Measurements from ENCODE around the gene OMP.

OMP gene

DNA sequence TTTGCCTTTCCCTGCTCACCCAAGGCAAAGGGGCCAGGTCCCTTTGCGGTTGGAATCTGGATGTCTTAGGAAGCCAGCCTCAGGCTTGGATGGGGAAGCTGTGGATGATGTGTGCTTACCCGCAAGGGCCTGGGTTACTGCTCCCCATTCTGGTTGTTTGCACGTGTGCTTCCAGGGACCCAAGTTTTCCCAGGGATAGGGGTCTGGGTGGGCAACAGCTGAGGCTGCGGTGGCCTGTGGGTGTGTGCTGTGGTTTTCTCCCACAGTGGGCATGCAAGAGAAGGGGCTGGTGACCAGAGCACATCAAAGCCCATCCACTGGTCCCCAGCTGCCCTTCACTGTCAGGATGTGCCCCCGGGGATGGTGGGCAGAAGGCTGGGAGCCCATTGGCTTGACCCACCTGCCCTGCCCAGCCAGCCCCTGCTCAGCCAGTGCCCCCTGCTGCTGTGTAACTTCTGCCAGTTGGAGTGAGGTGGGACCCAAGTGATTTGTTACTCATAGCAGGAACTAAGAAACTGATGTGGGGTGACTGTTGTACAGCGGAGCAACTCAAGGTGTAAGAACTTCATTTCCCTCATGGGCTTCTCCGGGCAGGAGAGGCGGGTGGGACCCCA, 32.6 kb upstream of the OMP start:
- DNase-seq, result no peak

GRCh38 chr11:77071077-77071476, 31.6 kb upstream of the OMP start:
- no peak for DNase-seq

DNA sequence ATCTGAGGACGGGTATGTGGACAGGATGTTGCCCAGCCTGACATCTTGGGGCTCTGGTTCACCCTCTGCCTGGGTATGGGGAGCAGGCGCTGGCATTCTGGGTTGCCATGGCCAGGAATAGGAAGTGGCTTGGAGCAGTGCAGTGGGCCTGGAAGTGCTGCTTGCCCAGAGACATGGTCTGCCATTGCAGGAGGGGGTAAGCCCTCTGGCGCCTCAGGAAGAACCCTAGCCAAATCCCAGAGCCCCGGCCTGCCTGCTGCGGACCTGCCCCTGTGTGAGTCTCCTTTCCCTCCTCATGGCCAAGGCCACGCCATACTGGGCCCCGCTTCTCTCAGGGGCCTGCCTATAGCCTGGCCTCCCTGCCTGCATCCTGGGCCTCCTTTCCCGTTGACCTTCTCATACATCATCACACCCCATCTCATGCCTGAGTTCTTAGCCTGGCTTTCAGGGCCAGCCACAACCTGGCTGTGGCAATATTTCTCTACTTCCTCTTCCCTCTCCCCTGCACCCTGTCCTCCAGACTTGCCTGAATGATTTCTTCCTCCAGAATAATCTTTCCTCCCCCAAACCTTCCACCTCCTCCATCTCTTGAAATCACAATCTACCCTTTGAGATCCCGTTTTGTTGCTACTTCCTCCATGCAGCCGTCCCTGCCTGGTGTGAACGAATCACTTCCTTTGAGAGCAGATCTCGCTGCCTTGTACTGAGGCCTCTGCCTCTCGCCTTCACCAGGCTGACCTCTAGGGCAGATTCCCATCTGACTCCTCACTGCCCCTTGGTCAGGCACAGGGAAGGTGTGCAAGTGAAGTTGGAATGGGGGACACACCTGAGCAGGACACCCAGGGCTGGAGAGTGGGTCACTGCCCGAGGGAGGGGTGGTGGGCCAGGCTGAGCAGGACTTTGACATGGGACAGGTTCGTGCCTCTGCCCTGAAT, 30.7 kb upstream of the OMP start:
- no peak for DNase-seq

- no peak for DNase-seq
Observed at GRCh38 chr11:77072851-77073327, 29.8 kb upstream of the OMP start.

- DNase-seq, result no peak
Observed at GRCh38 chr11:77073328-77074001, 29.2 kb upstream of the OMP start.

GRCh38 chr11:77074205-77074604, 28.4 kb upstream of the OMP start:
- no peak for DNase-seq

DNA sequence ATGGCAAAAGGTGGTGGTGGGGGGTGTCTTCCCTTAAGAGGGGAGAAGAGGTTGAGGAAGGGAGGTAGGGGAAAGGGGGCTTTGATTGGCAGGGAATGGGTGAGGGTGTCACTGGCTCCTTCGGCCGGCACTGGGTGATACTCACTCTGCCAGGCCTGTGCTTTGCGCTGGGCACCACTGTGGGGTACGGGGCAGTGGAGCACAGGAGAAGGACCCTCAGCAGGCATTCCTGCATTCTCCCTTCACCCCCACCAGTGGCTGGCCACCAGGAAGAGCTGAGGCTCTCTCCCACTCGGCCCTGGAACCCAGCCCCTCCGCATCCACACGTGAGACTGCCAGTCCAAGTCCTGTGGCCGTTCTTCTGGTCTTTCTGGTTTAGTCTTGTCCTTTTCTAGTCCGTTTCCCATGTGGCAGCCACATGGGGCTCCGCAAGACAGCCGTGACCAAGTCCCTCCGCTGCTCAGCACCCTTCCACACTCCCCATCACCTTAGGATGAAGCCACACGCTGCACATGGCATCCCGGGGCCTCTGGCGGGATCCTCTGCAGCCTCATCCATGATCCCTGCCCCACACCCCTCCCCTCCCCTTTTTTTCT, 27.9 kb upstream of the OMP start:
- no peak for DNase-seq

DNA sequence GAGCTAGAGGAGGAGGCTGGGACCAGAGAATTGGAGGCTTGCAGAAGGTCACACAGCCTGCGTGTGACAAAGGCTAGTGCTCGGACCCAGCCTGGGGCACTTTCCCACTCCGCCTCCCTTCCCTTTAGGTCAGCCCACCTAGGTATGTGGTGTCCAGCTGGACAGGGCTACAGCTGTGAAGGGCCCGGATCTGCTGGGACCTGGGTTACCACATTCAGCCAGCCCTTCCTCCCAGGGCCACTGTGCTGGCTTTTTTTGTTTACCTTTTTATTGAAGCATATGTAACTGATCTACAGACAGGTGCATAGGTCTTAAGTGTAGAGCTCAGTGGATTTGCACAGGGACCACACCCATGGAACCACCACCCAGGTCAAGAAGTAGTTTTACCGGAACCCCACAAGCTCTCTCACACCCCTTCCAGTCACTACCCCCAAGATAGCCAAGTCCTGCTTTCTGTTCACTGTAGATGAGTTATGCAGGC, 27.2 kb upstream of the OMP start:
- no peak for DNase-seq

GRCh38 chr11:77079666-77080065, 23.0 kb upstream of the OMP start:
- no peak for DNase-seq

GRCh38 chr11:77080643-77081210, 21.9 kb upstream of the OMP start:
- DNase-seq, result no peak

DNA sequence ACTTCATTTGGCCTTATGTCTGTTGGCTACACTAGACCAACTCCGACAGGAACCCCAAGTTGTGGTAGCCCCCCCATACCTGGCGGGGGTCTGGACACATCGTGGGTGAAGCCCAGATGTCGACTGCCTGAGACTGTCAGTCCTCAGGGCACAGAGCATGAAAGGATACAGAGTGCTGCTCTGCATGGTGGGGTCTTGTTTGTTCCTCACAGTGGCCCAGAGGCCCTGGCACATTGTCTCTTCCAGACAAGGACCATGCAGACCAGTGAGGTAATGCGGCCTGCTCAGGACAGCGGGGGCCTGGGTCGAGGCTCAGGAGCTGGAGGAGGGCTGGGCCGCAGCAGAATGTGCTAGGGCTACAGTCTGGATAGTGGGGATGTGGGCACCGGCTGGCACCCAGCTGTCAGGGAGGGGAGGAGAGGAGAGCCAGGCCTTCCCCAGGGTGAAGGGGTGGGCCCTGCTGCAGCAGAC, 21.2 kb upstream of the OMP start:
- no peak for DNase-seq

GRCh38 chr11:77081976-77082836, 20.4 kb upstream of the OMP start:
- DNase-seq, result no peak

GRCh38 chr11:77082838-77083565, 19.6 kb upstream of the OMP start:
- peak; percentile 29 to 30 for DNase-seq

DNA sequence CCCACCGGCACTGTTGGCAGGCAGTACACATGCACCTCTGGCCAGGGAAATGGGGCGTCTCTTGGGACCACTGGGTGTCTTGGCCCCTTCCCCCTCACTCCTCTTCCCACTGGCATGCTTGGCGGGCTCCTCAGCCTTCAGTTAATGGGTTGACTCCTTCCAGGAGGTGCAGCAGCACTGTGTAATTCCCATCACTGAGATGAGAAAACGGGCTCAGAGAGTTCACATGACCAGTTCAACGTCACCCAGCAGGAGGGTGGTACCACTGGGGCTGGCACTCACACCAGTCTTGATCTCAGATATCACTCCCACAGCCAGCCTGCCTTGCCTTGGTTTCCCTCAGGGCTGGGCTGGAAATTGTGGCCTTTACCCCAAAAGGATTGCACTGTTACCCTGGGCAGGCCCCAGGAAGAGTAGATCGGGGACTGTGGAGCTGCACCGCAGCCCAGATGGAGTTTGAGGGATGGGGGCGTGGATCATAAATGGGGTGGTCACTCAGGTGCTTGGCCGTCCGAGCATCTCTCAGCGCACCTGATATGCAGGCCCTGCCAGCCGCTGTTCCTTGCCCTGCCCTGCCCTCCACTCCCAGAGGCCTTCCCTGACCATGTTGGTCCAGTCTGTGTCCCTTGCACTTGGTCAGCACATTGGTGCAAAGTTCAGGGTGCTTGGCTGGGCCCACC, 18.9 kb upstream of the OMP start:
- DNase-seq, result no peak

GRCh38 chr11:77084581-77085191, 18.0 kb upstream of the OMP start:
- DNase-seq, result no peak

DNA sequence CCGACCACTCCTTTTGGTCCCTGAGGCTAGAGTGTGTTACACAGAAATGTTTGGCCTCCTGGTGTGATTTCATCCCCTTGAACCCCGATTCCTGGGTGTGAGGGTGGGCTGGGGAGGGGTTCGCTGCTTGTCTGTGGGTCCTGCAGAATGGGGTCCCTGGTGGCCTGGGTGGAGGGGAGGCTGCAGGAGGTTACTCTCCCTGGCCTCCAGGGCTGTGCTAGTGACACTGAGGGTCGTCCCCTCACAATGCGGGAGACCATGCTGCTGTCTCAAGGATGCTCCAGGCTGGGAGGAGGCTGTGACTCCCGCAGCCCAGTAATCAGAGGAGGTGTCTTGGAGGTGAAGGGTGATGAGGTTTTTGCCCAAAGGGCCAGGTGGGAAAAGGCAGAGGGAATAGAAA, 17.0 kb upstream of the OMP start:
- no peak for DNase-seq

GRCh38 chr11:77086521-77087472, 15.8 kb upstream of the OMP start:
- DNase-seq, result no peak

DNA sequence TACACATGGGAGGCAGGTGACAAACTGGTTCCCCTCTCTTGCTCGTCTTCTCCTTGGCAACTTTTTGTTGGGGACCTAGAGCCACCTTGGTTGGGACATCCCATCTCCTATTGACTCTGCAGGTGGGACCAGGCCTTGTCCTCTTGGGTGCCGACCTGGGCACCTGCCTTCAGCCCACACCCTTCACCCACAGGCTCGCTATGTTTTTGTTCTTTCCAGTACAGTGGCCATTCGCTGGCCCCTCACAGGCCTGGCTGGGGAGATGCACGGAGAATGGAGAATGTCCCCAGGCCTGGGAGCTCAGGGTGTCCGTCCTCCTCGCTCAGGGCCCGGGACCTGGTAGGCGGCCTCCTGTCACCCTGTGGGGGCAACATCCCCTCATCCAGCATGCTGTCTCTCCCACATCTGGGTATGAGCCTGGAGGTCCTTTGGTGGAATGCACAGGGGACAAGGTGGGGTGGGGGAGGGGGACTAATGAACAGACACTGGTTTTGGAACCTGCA, 14.9 kb upstream of the OMP start:
- no peak for DNase-seq
